HUES6 (cell line): ENCODE results near the gene FLRT1.
A peak's percentile ranks its signal among the peaks of the same experiment; 100 is the strongest.

ENCODE experiments used
- H3K27ac ChIP-seq: 2 replicates; pipeline ENCODE4 v1.7.0; 2013; ENCODE audit warnings: low read depth, mild to moderate bottlenecking, low read length, inconsistent platforms
- H3K27me3 ChIP-seq: 2 replicates; pipeline ENCODE4 v1.6.1; 2013; ENCODE audit warnings: low read length; ENCODE audit not compliant: control insufficient read depth, insufficient read depth
- H3K36me3 ChIP-seq: 2 replicates; pipeline ENCODE4 v1.6.1; 2013; ENCODE audit warnings: low read length; ENCODE audit not compliant: control insufficient read depth, insufficient read depth
- H3K4me1 ChIP-seq: 2 replicates; pipeline ENCODE4 v1.6.1; 2013; ENCODE audit warnings: low read length; ENCODE audit not compliant: control insufficient read depth, insufficient read depth
- H3K4me3 ChIP-seq: 2 replicates; pipeline ENCODE4 v1.5.1; 2013; ENCODE audit warnings: low read depth, low read length
- H3K9ac ChIP-seq: one replicate; pipeline ENCODE4 v1.6.1; 2013; ENCODE audit warnings: mild to moderate bottlenecking, low read length
- H3K9me3 ChIP-seq: 2 replicates; pipeline ENCODE4 v1.6.1; 2013; ENCODE audit warnings: low read depth, low read length; ENCODE audit not compliant: control insufficient read depth, insufficient read depth

The FLRT1 gene

DNA sequence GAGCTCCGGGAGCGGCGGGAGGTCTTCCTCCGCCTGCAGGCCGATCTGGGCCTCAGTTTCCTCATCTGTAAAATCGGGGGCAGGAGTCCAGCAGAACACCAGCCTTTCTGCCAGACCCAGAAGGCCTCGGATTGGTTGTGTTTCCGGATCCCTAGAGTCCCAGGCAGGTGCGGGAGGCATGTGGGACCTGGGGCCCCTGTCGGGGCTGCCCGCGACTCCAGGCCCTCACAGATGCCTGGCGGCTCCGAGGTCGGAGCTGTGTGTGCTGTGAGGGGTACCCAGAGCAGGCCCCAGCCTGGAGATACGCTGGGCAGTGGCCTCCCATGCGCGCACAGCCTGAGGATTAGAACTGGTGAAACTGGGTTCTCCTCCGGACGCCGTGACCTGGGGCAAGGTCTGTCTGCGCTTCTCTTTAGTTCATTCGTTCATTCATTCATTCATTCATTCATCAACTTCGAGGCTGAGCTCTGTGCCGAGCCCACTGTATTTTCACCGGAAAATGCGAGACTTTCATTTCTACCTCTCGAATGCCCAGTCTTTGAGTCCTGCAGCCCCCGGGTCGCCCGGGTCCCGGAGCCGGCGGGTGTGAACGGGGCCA is 24.6 kb downstream of the FLRT1 start:
- Histone ChIP-seq H3K9me3 (no peaks in the 10 kb centered on the region), H3K9ac (no peak overlapping the region), H3K4me3 (peak overlapping the region; percentile 51), H3K27ac (no peak overlapping the region), H3K36me3 (no peaks in the 10 kb centered on the region), H3K27me3 (peaks cover 96% of the 10 kb centered on the region), H3K4me1 (peaks cover 12% of the 10 kb centered on the region)

DNA sequence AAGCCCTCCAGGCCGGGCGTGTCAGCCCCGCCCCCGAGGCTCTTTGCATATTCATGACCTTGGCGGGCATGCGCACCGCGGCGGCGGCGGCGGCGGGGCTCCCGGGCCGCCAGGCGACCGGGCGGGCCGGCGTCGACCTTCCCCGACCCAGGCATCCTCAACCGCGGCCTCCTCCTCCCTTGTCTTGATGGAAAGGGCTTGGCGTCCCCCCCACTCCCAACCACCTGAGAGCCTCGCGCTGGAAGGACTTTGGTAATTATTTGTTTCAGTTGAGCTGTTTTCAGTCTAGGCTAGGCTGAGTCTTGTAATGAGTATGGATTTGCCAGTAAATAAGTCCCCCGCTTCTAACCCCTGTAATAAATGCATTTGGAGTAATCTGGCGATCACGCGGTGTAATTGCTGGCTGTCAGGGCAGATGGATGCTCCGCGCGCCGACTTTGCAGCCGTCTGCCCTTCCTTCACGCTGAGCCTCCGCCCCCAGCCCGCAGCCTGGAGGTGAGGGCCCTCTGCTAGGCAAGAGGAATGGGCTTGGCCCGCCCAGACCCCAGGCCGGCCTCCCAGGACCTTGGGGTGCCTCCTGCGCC is 25.2 kb downstream of the FLRT1 start:
- Histone ChIP-seq H3K36me3 (no peaks in the 10 kb centered on the region), H3K27me3 (peaks cover 90% of the 10 kb centered on the region), H3K9me3 (no peaks in the 10 kb centered on the region), H3K9ac (no peak overlapping the region), H3K4me1 (peaks cover 7% of the 10 kb centered on the region), H3K4me3 (peak overlapping the region; percentile 51), H3K27ac (no peak overlapping the region)

DNA sequence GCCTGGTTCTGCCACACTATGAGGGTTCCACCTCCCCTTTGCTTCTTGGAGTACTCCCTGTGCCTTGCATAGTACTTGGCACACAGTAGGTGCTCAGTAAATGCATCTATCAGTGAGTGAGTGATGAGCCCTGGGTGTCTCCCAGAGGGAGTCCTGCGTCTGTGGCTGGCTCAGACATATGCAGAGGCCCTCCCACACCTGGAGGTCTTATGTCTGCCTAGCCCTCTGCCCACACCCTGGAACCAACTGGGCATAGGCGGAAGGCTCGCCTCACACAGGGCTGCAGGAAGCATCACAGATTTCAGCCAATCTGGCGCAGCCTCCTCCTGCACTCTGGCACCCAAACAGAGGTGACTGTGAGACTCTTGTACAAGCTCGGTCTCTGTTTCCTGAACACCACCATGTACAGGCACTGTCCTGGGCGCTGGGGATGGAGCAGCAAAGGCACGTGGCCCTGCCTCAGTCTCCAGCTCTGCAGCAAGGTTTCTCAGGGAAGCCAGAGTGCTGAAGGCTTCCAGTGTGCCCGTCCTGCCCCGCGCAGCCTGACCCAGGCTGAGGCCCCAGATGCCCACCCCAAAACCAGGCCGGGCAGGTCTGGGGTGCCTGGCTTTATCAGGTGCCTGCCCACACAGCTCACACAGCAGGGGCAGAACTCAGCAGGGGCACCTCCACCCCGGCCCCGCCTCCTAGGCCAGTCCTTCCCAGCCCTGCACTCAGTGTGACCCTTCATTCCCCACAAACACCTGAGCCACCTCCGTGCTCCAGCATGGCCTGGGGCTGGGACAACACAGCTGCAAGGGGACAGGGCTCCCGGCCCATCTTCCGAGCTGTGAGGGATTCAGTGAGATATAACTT is 26.7 kb downstream of the FLRT1 start:
- no peak overlapping the region for H3K9ac ChIP-seq
- peaks cover 8% of the 10 kb centered on the region for H3K4me1 ChIP-seq
- no peaks in the 10 kb centered on the region for H3K9me3 ChIP-seq
- no peak overlapping the region for H3K4me3 ChIP-seq
- no peak overlapping the region for H3K27ac ChIP-seq
- H3K36me3 ChIP-seq, result no peaks in the 10 kb centered on the region
- H3K27me3 ChIP-seq, result peaks cover 86% of the 10 kb centered on the region

DNA sequence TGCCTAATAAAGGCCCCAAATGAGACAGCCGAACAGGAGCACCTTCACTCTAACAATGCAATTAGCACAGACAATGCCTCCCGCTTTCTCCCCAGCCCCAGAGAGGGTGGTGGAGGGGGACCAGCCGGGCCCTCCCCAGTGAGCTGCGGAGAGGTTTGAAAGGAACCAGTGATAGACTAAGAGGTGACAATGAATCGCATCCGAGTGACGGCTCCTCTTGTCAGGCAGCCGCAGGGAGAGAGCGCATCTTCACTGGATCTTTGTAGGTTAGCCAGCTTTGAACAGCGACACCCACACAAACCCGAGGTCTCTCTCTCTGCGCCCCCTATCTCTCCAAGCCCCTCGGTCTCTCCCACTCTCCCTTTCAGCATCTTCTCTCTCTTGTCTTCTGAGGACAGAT is 28.0 kb downstream of the FLRT1 start:
- H3K4me3 ChIP-seq, result no peak overlapping the region
- no peaks in the 10 kb centered on the region for H3K36me3 ChIP-seq
- H3K4me1 ChIP-seq, result peaks cover 11% of the 10 kb centered on the region
- H3K9me3 ChIP-seq, result no peaks in the 10 kb centered on the region
- H3K27ac ChIP-seq, result no peak overlapping the region
- peaks cover 83% of the 10 kb centered on the region for H3K27me3 ChIP-seq
- H3K9ac ChIP-seq, result no peak overlapping the region

DNA sequence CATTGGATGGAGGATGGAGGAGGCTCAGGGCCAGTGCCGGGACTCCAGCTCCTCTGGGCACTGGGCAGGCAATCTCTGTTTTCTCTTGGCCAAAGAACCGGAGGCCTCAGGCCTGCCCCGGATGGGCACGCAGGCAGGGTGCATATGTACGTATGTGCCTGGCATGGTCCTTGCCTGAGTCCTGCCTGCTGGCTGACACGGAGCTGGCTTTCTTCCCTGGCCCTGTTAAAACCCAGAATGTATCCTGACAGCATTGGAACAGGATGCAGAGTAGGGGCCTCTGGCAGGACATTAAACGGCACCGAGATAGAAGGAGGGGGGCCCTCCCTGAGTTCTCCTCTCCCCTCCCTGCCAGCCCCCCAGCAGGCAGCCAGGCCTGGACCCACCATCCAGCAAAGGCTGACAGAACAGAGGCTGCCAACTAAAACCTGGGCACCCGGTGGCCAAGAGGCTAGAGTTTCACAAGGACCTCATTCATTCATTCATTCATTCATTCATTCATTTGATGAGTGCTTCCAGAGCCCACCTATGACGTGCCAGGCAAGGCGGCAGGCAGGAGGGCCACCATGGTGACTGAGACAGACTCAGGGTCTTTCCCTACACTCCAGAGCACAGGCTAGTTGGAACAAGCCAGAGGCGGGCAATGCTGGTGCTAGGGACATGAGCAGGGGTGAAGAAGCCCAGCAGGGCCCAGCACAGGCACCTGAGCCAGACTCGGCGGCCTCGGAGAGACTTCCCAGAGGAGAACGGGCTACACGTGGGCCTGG is 28.8 kb downstream of the FLRT1 start:
- Histone ChIP-seq H3K36me3 (no peaks in the 10 kb centered on the region), H3K9ac (no peak overlapping the region), H3K4me3 (no peak overlapping the region), H3K27ac (no peak overlapping the region), H3K27me3 (peaks cover 80% of the 10 kb centered on the region), H3K4me1 (peaks cover 16% of the 10 kb centered on the region), H3K9me3 (no peaks in the 10 kb centered on the region)

DNA sequence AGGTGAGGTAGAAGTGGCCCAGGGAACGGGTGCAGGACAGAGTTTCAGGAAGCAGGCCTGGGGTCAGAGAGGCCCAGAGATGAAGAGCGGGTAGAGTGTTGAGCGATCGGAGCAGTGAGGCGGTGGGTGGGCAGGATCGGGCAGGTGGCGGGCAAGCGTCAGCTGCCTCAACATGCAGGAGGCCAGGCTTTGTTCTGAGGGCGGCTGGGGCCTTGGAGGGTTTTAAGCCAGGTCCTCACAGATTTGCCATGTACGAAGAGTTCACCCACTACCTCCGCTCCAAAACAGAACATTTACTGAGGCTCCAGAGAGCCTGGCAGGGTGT is 29.4 kb downstream of the FLRT1 start:
- Histone ChIP-seq H3K4me3 (no peak overlapping the region), H3K4me1 (peaks cover 16% of the 10 kb centered on the region), H3K9ac (no peak overlapping the region), H3K36me3 (no peaks in the 10 kb centered on the region), H3K9me3 (no peaks in the 10 kb centered on the region), H3K27me3 (peaks cover 80% of the 10 kb centered on the region), H3K27ac (no peak overlapping the region)

DNA sequence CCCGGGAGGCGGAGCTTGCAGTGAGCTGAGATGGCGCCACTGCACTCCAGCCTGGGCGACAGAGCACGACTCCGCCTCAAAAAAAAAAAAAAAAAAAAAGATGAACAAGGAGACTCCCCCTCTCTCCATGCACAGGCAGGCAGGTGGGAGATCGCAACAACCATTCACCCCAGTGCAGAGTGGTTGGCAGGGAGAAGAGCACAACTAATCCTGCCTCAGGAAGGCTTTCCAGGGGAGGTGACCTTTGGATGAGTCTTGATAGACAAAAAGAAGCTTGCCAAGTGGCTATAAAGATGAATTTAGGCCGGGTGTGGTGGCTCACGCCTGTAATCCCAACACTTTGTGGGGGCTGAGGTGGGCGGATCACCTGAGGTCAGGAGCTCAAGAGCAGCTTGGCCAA is 30.0 kb downstream of the FLRT1 start:
- H3K36me3 ChIP-seq, result no peaks in the 10 kb centered on the region
- no peak overlapping the region for H3K9ac ChIP-seq
- no peaks in the 10 kb centered on the region for H3K9me3 ChIP-seq
- H3K4me1 ChIP-seq, result peaks cover 18% of the 10 kb centered on the region
- H3K4me3 ChIP-seq, result no peak overlapping the region
- H3K27me3 ChIP-seq, result peaks cover 79% of the 10 kb centered on the region
- H3K27ac ChIP-seq, result no peak overlapping the region

DNA sequence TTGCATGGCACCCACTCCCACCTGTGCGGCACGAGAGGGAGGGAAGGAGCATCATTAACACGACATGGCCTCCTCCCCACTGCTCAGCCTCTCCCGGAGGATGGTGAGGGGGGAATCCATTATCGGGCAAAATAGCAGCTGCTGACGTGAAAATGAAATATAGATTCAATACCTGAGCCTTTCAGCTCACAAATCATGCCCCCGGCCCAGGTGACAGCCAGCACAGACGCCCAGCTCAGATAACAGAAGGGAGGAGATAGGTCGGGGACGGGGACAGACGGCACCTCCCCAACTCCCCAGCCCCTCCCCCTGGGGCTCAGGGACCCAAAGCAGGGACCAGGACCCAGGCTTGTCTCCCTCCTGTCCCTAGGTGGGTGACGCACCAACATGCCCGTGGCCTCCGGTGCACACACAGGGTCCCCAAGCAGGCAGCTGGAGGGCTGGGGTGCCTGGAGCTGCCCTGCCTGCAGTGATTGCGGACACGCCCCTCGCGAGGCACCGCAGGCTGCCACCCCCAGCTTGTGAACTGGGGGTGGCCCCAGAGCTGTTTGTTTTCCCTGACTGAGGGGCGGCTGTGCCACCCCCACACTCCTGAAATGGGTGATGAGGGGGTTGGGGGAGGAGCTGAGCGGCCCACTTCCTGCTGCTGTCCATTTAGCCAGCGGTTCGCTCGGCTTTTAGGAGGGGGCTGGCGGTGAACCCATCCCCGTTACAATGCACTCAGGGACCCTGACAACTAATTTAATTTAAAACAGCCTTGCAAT is 31.7 kb downstream of the FLRT1 start:
- H3K4me1 ChIP-seq, result peaks cover 18% of the 10 kb centered on the region
- H3K4me3 ChIP-seq, result no peak overlapping the region
- no peaks in the 10 kb centered on the region for H3K36me3 ChIP-seq
- no peak overlapping the region for H3K9ac ChIP-seq
- peaks cover 72% of the 10 kb centered on the region for H3K27me3 ChIP-seq
- H3K9me3 ChIP-seq, result no peaks in the 10 kb centered on the region
- no peak overlapping the region for H3K27ac ChIP-seq

DNA sequence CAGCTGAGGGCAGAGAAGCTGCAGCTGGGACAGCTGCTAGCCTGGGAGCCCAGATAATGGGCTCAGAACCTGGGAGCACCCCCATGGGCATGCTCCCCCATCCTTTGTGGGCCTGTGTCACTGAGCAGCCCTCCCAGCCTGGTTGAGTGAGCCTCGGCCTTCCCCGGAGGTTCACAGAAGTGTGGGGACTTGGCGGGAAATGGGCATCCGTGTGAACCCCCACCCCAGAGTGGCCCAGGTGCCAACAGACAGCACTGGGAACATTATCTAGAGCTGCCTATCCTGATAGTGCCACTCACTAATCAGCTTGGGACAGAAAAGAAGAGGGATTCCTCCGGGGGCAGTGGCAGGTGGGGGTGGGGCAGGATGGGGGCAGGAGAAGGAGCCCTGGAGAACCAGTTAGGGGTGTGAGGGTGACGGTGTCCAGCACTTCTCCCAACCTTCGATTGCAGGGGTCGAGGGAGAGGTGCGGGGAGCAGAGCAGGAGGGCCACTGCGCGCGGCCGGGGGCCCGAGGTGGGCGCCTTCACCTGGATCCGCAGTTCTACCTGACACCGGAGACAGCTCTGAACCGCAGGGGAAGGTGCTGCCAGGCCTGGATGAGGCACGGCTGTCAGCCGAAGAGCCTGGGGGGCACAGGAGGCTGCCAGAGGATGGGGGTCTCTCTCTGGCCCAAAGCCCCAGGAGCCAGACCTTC is 33.1 kb downstream of the FLRT1 start:
- Histone ChIP-seq H3K36me3 (no peaks in the 10 kb centered on the region), H3K9me3 (no peaks in the 10 kb centered on the region), H3K4me1 (peaks cover 18% of the 10 kb centered on the region), H3K27me3 (peaks cover 63% of the 10 kb centered on the region), H3K9ac (no peak overlapping the region), H3K27ac (no peak overlapping the region), H3K4me3 (no peak overlapping the region)
